ENCODE results near the gene MYD88.

Gene MYD88

DNA sequence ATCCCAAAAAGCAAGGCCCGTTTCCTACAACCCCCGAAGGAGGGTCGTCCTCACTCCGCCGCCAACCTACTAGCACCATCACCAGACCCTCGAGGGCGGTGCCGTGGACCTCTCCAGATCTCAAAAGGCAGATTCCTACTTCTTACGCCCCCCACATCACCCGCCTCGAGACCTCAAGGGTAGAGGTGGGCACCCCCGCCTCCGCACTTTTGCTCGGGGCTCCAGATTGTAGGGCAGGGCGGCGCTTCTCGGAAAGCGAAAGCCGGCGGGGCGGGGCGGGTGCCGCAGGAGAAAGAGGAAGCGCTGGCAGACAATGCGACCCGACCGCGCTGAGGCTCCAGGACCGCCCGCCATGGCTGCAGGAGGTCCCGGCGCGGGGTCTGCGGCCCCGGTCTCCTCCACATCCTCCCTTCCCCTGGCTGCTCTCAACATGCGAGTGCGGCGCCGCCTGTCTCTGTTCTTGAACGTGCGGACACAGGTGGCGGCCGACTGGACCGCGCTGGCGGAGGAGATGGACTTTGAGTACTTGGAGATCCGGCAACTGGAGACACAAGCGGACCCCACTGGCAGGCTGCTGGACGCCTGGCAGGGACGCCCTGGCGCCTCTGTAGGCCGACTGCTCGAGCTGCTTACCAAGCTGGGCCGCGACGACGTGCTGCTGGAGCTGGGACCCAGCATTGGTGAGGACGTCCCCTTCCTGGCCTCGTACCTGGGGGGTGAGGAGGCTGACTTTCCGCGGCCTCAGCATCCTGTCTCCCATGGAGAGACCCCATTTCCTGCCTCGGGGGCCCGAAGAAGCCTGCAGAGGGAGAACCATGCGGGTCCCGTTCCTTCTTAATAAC, at the start of gene MYD88:
TSS of gene MYD88 (plus strand) at position 313 of the 842 bp plus-strand sequence. CDS start at position 353, 40 bp downstream.
- DNase-seq (ENCODE audit: low read depth, low spot score), result peak; percentile 77

DNA sequence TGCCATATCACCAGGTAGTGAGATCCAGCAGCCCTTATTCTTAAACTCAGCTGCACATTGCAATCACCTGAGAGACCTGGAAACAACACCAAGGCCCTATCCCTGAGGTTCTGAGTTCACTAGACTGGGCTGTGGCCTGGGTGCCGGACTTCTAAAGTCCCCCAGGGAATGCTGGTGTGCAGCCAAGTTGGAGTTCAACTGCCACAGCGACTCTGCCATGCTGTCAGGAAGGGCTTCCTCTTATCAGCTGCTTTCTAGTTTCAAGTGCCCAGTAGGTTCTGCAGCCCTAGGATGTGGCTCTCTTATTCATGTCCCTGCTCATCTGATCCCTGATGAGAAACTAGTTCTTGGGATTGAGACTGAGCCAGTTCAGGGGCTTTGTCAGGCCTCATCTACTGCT, 49.3 kb upstream of the MYD88 start:
- no peak for DNase-seq (ENCODE audit: low read depth, low spot score)

DNA sequence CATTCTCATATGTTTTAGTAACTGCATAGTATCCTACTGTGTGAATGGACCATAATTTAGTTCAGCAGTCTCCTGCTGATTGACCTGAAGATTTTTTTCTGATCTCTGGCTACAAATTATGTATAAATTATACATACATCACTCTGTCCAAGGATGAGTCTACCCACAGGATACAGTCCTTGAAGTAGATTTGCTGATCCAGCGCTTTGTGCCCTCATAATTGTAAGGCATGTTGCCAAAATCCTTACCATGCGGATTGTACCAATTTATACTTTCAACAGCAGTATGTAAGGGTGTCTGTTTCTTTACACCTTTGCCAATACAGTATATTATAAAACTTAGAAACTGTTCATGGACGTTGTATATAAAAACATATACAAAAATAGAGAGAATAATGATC, 48.0 kb upstream of the MYD88 start:
- DNase-seq (ENCODE audit: low read depth, low spot score), result no peak

DNA sequence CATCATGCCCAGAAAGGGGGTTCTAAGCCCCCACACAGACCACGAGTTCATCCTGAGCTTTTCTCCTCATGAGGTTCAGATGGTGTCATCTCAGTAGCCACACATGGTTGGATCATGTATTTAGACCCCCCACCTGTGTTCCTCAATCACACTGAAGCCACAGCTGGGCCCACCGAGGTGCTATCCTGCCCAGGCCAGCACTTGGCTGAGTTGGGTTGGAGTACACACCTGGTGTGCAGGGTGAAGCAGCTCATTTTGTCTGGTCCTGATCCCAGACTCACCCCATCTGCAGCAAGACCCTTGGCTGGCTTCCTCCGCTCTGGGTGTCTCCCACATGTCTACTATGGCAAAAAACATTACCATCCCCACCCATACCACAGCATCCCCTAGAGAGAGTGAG, 43.5 kb upstream of the MYD88 start:
- DNase-seq (ENCODE audit: low read depth, low spot score), result no peak

DNA sequence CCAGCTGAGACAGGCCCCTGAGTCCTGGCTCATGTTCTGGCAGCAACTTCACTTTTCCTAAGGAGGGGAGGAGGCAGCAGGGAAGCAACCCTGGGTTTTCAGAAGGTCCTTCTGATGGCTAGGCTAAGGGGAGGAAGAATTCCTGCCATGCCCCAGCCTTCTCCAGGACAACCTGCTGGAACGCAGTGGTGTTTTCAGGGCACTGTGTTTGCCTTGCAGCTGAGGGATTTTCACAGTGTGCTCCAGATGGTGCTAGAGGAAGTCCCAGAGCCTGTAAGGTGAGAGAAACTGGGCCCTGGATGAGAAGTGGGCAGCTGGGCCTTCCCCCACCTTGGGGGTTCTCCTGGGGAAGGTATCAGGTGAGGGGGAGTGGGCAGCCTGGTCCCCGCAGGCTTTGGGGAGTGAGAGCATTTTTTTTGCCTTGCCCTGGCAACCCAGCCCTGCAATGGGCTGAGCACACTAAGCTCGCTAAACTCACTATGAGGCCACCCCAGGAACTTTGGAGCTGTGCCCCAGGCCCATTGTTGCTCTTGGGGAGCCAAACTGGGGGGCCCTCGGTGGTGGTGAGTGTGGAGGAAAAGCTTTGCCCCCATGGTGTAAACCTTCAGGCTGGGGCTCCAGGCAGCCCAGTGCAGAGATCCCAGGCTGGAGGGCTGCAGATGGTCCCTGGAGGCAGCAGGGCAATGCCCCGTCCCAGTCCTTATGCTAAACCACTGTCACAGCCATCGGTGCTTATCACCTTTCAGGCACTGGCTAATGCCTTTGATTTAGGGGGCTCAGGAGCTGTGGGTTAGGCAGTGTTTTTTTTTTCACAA, 42.6 kb upstream of the MYD88 start:
- DNase-seq (ENCODE audit: low read depth, low spot score), result no peak

GRCh38 chr3:38097446-38098375, 40.8 kb upstream of the MYD88 start:
- no peak for DNase-seq (ENCODE audit: low read depth, low spot score)

DNA sequence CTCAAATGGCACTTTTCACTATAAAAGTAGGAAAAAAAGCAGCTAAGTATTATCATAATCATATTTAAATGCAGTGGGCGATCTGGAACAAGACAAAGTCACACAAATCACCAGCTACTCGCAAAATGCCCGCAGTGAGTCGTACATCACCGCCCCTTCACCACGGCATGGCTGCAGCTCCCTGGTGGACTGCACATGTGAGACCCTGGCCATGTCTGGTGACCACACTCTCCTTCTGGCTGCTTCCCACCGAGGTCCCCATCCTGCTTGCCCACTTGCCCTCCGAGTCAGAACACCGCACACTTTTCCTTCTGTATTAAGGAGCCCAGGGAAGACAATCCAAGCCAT, 40.1 kb upstream of the MYD88 start:
- no peak for DNase-seq (ENCODE audit: low read depth, low spot score)

- no peak for DNase-seq (ENCODE audit: low read depth, low spot score)
Measured at GRCh38 chr3:38099518-38099917, 38.9 kb upstream of the MYD88 start.

DNA sequence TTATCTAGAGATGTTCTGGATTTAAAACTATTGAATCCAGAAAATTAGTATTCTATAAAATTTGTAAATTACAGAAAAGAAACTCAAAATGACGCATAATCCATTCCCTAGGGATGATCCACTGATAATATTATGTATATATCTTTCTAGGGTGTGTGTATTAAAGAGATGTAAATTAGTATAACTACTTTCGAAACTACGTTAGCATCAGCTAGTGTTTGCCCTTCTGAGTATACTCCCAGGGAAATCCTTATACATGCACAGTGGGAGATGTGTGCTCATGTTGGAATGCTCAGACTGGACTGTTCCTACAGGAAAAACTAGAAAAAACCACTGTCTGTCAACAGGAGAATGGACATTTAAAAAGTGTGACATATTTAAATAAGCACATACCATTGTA, 38.0 kb upstream of the MYD88 start:
- no peak for DNase-seq (ENCODE audit: low read depth, low spot score)

DNA sequence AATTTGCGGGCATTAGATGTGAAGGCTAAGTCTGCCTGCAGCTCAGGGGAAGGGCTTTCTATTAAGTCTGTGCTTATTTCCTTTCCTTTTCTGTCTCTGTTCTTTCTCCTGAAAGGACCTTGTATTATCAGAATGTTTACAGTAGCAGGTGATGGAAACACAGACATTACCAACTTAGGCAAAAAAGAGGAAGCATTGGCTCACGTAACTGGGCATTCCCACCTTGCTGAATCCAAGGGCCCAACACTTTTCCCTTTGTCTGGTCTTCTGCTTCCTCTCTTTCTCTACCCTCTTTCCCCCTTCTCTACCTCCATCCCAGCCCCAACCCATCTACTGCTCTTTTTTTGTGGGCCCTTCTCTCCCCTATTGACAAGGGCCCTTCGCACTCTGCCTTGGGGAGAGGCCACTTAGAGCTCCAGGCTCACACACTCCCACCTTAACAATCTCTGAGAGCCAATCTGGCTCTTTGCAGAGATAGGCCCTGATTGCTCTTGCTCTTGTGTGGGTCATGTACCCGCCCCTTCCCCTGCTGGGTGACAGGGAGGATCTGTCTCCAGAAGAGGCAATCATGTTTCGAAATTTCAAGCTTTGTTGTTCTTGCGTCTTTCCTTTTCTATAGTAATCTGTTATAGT, 36.5 kb upstream of the MYD88 start:
- DNase-seq (ENCODE audit: low read depth, low spot score), result no peak

DNA sequence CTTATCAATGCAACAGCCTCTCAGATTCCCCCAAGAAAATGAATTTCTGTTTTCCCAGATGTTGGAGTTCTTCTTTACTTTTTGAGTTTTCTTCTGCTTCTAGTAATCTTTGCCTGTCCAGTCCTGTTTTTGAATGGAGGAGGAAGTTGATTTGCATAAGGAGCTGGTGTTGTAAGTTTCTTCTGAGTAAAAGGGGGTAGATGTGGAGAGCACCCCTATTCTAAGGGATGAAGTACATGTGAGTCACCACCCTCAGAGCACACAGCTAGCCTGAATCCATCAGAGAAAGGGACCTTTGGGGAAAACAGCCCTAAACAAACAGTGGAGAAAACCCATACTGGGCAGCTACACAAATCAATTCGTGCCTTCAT, 36.0 kb upstream of the MYD88 start:
- no peak for DNase-seq (ENCODE audit: low read depth, low spot score)

GRCh38 chr3:38105525-38105924, 32.9 kb upstream of the MYD88 start:
- no peak for DNase-seq (ENCODE audit: low read depth, low spot score)

- DNase-seq (ENCODE audit: low read depth, low spot score), result no peak
Measured at GRCh38 chr3:38107911-38108648, 30.4 kb upstream of the MYD88 start.

- no peak for DNase-seq (ENCODE audit: low read depth, low spot score)
Measured at GRCh38 chr3:38108649-38109579, 29.5 kb upstream of the MYD88 start.

DNA sequence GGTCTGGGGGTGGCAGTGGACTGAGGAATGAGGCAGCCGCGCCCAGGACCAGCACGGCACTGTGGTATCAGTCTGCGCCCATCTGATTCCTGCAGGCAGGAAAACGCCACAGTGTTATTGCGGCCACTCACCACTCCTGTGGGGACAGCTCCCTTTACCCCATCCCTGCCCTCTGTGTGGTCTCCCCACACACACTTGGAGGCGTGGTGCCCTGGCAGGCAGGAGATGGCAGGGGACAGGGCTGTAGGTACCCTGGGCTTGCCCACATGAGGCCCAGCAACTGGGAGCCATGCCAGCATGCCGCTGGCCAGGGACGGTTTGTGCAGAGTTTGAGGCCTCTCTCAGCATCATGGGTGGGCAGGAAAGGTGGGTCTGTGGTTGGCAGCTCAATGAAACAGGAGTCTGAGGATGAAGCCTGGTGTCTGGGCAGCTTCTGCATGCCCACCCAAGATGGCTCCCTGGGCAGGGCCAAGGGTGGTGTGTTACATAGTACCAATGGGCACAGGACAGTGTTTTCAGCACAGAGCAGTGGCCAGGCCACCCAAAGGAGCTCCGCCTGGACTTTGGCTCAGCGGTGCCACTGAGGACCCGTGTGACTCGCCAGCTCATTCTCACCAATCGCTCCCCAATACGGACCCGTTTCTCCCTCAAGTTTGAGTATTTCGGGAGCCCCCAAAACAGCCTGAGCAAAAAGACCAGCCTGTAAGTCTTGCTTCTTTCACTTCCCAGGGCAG, 28.7 kb upstream of the MYD88 start:
- DNase-seq (ENCODE audit: low read depth, low spot score), result no peak

GRCh38 chr3:38110314-38111050, 28.0 kb upstream of the MYD88 start:
- no peak for DNase-seq (ENCODE audit: low read depth, low spot score)

- DNase-seq (ENCODE audit: low read depth, low spot score), result no peak
Measured at GRCh38 chr3:38111201-38111600, 27.3 kb upstream of the MYD88 start.

DNA sequence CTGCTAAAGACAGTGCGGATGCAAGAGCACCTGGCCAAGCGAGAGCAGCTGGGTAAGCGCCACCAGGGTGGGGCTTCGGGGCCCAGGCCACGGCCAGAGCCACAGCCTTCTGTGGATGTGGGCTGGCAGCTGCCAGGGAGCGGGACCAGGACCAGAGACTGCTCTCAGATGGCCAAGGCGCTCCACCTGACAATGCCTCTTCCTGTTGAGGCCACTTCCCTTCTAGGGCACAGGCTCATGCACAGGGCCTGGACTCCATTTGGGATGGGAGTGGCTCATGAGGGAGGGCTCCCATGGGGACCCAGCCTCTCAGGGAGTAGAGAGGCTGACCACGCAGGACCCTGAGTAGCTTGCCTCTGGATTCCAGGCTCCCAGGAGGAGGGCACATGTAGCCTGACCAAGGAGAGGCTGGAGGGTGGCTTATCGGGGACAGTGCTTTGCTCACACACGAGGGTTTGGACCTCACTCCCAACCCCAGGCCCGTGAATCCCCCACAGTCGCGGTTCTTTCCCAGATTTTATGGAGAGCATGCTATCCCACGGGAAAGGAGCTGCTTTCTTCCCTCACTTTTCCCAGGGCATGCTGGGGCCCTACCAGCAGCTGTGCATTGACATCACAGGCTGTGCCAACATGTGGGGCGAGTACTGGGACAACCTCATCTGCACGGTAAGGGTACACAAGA, 26.6 kb upstream of the MYD88 start:
- no peak for DNase-seq (ENCODE audit: low read depth, low spot score)

Data from astrocyte of the hippocampus (primary cell).